K562 (cell line): ENCODE measurements around the gene DDR1. TPM values are rescaled to one million over a fixed set of nuclear protein-coding genes. Genes with fewer than 3 reads are reported as not detected.

Source experiments
- ATAC-seq: fragments of 200-7000 bp; cut with Tn5 transposase; 3 replicates; pipeline ENCODE4 v1.9.1; 2020; ENCODE audit warnings: moderate library complexity
- BruUV-seq: library from RNA; stranded (reverse); fragments of 400-500 nt; replicated peaks from 2 replicates; lab custom pipeline; 2021; lab: Mats Ljungman, UMichigan
- CTCF ChIA-PET: fragments of 300-600 bp; formaldehyde crosslinking; extraction: SDS; loops from one replicate; lab custom pipeline; 2021; ENCODE audit warnings: low intra/inter-chr PET ratio; lab: Yijun Ruan, JAX
- POLR2A ChIA-PET: fragments of 300-600, 350-650 bp; sonication (Branson Sonifier 250); formaldehyde crosslinking; extraction: SDS; loops from one replicate; lab custom pipeline; 2021; ENCODE audit warnings: antibody characterized with exemption, inconsistent platforms; lab: Yijun Ruan, JAX
- DNase-seq, 4 experiments: peaks; one replicate each; pipeline versions ENCODE4 v3.0.0 to v3.0.0-alpha.2; 2011 to 2018; ENCODE audit warnings: low spot score in 3 of 4, mixed read lengths in 3 of 4; ENCODE audit errors: extremely low read depth in 1 of 4
- FAIRE-seq: peaks from 2 replicates; lab custom pipeline; 2011; peaks lifted over from hg19 to GRCh38; lab: Jason Lieb, UNC
- H2AFZ ChIP-seq: 2 replicates; pipeline ENCODE4 v1.6.0; 2011; ENCODE audit warnings: low read depth, low read length, control low read depth, inconsistent platforms
- H3K27ac ChIP-seq: fragments of 200-600 bp; 3 replicates; pipeline ENCODE4 v1.8.0; 2011; ENCODE audit warnings: low read depth, mild to moderate bottlenecking, control low read depth, inconsistent platforms, low read length, moderate library complexity, mixed read lengths; ENCODE audit errors: extremely low read depth
- H3K27me3 ChIP-seq, 2 experiments: fragments of 300-600 bp in 1 of 2; 2 replicates in 1 of 2; 3 replicates in 1 of 2; pipeline versions ENCODE4 v1.6.0 to v1.8.0; 2011; ENCODE audit warnings: inconsistent platforms in 2 of 2, low read length in 2 of 2, mild to moderate bottlenecking in 1 of 2, mixed read lengths in 1 of 2, moderate library complexity in 1 of 2; ENCODE audit not compliant: control insufficient read depth in 2 of 2, insufficient read depth in 2 of 2
- H3K36me3 ChIP-seq: fragments of 300-600 bp; 3 replicates; pipeline ENCODE4 v1.8.0; 2011; ENCODE audit warnings: mild to moderate bottlenecking, low read length, inconsistent platforms; ENCODE audit not compliant: control insufficient read depth, insufficient read depth
- H3K4me1 ChIP-seq, 2 experiments: fragments of 200-600 bp in 1 of 2; replicated peaks in 1 of 2; 2 replicates in 1 of 2; 3 replicates in 1 of 2; pipeline versions ENCODE4 v1.5.1 to v1.8.0; 2011; ENCODE audit warnings: inconsistent platforms in 2 of 2, low read length in 2 of 2, mild to moderate bottlenecking in 1 of 2, mixed read lengths in 1 of 2, moderate library complexity in 1 of 2; ENCODE audit not compliant: control insufficient read depth in 2 of 2, insufficient read depth in 2 of 2
- H3K4me2 ChIP-seq: 2 replicates; pipeline ENCODE4 v1.6.1; 2011; ENCODE audit warnings: low read length, control low read depth, inconsistent platforms, mixed read lengths; ENCODE audit not compliant: insufficient read depth
- H3K4me3 ChIP-seq: fragments of 200-600 bp; sonication (generic), shearing (Covaris generic); 2 replicates; pipeline ENCODE4 v1.5.1; 2016; ENCODE audit warnings: control low read depth, inconsistent platforms
- H3K79me2 ChIP-seq: fragments of 200-600 bp; 3 replicates; pipeline ENCODE4 v1.8.0; 2011; ENCODE audit warnings: low read length, inconsistent platforms; ENCODE audit not compliant: control insufficient read depth, insufficient read depth
- H3K9ac ChIP-seq, 2 experiments: 2 replicates each; pipeline versions ENCODE4 v1.6.0 to v1.6.1; 2011; ENCODE audit warnings: low read depth in 2 of 2, low read length in 2 of 2, control low read depth in 1 of 2, inconsistent platforms in 1 of 2, mild to moderate bottlenecking in 1 of 2, mixed read lengths in 1 of 2; ENCODE audit not compliant: insufficient read depth in 1 of 2
- H3K9me1 ChIP-seq: one replicate; pipeline ENCODE4 v1.6.0; 2011; ENCODE audit warnings: inconsistent platforms, mild to moderate bottlenecking, low read length, moderate library complexity; ENCODE audit not compliant: control insufficient read depth, insufficient read depth
- H3K9me3 ChIP-seq: replicated peaks from 2 replicates; pipeline ENCODE4 v1.5.1; 2011; ENCODE audit warnings: low read depth, low read length, inconsistent platforms; ENCODE audit not compliant: control insufficient read depth, insufficient read depth
- H4K20me1 ChIP-seq: replicated peaks from 2 replicates; pipeline ENCODE4 v1.6.1; 2011; ENCODE audit warnings: low read length, inconsistent platforms, mixed read lengths; ENCODE audit not compliant: control insufficient read depth, insufficient read depth
- ARHGAP35 ChIP-seq: fragments of 450-650 bp; IDR thresholded peaks from 2 replicates; pipeline ENCODE4 v1.6.1; 2018; ENCODE audit not compliant: partially characterized antibody
- NFXL1 ChIP-seq: fragments of 450-650 bp; formaldehyde crosslinking; IDR thresholded peaks from 2 replicates; pipeline ENCODE4 v1.4.0; 2021; ENCODE audit warnings: mild to moderate bottlenecking
- ZBTB34 ChIP-seq: fragments of 250-450 bp; sonication (Bioruptor Pico); IDR thresholded peaks from 2 replicates; pipeline ENCODE4 v1.8.0; 2021; ENCODE audit warnings: mild to moderate bottlenecking, moderate library complexity
- ZFX ChIP-seq: sonication (generic); formaldehyde crosslinking; IDR thresholded peaks from 2 replicates; pipeline ENCODE4 v1.8.0; 2022; ENCODE audit warnings: mild to moderate bottlenecking, missing genetic modification reagents, moderate library complexity
- WGBS: fragments of 100-300 bp; shearing (Covaris generic); methylation state at CpG from one replicate; pipeline ENCODE4 v1.1.6; 2016; ENCODE audit warnings: low coverage, mixed read lengths; ENCODE audit not compliant: insufficient coverage; ENCODE audit errors: missing lambda C conversion rate; 5-methylcytosine and 5-hydroxymethylcytosine counted together
- in situ Hi-C: fragments of 300-500 bp; cut with MboI; formaldehyde crosslinking; loops from 4 replicates; pipeline ENCODE4 v1.15.0; 2018; ENCODE audit warnings: inconsistent platforms, mixed read lengths
- intact Hi-C: fragments of 100-400 bp; cut with micrococcal nuclease; formaldehyde crosslinking; loops from 2 replicates; pipeline ENCODE4 v1.14.2; 2022
- polyA plus RNA-seq, 8 experiments: library from polyadenylated mRNA; depleted of rRNA in 4 of 8; stranded (reverse) in 5 of 8; unstranded in 3 of 8; fragments of >200 nt; fragmentation: Nextera tagmentation in 2 of 8; fragmentation: Illumina TruSeq in 1 of 8; extraction: Ambion mirVana in 2 of 8; extraction: Trizol in 1 of 8; gene quantifications; 2 replicates each; pipeline versions ENCODE4 v1.2.1 to v1.2.3, GENCODE V29; 2011 to 2014; ENCODE audit warnings: inconsistent platforms in 1 of 8, missing spikeins in 1 of 8
- total RNA-seq, 7 experiments: library from RNA; depleted of rRNA in 6 of 7; stranded (reverse); fragments of >200 nt in 6 of 7; fragmentation: Illumina TruSeq in 2 of 7; extraction: Trizol in 2 of 7; gene quantifications; 2 replicates each; pipeline versions ENCODE4 v1.2.1 to v1.2.3, GENCODE V29; 2011 to 2021; ENCODE audit warnings: low replicate concordance in 1 of 7

Gene DDR1
- total and polyA plus RNA-seq, 9 of the 15 experiments (the other 6 are each of a cell fraction or from before 2014, with no cell fraction given) = 1.4 to 44.6 (median 12.2) TPM

- TF ChIP-seq ZFX (CRISPR knock-in tag) = no peak
- TF ChIP-seq ARHGAP35 = no peak
- TF ChIP-seq, all 486 proteins: peak for 0
Measured at GRCh38 chr6:30894381-30894780, 10.1 kb downstream of the DDR1 start (continued).

DNA sequence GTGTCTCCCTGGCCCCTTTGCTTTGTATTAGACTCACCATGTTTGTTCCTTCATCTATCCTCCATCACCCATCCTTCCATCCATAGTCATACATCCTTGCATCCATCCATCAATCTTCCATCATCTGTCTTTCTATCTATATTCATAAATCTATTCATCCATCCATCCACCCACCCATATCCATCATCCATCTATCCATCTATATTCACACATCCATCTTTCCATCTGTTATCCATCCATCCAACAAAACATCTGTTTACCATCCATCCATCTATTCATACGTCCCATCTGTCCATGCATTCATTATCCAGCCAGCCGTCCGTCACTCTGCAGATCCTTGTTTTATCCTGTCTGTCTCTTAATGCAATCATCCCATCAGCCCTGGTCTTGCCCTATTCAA, 10.6 kb downstream of the DDR1 start:
- BruUV-seq = no TSS peak
- intact Hi-C loops (no loop called here), in situ Hi-C loops (no loop called here)
- Histone ChIP-seq H3K27me3 (no peaks in the 10 kb centered on the region), H3K27ac (no peak overlapping the region), H3K4me2 (no peak overlapping the region), H2AFZ (no peak overlapping the region), H3K9me3 (no peaks in the 10 kb centered on the region), H3K36me3 (peaks cover 87% of the 10 kb centered on the region), H3K9ac (no peak overlapping the region), H3K4me3 (no peak overlapping the region), H3K9me1 (no peaks in the 10 kb centered on the region), H4K20me1 (no peaks in the 10 kb centered on the region; the same call in 1 of the 2 replicates), H3K4me1 (peaks cover 0 to 17% of the 10 kb centered on the region in 2 experiments; a peak in 1 of 5 replicates), H3K79me2 (no peaks in the 10 kb centered on the region)
- FAIRE-seq (no peak), ATAC-seq (no peak), DNase-seq (no peak)
- CTCF ChIA-PET = no interaction called here
- POLR2A ChIA-PET = interaction anchor here (1.1 to 1.4 kb wide), 4 partner anchors 10 to 20 kb away, joined by 4 to 6 read pairs (median 4); no protein-coding TSS in a partner anchor
- 87% methylated on average over 3 of the region's 3 CpGs for WGBS
- TF ChIP-seq NFXL1 (CRISPR knock-in tag) (no peak), ZBTB34 (CRISPR knock-in tag) (no peak)
